Measurements from ENCODE around the gene RNF113B. TPM values are rescaled to one million over a fixed set of nuclear protein-coding genes. Genes with fewer than 3 reads are reported as not detected.

RNF113B gene
- total and polyA plus RNA-seq, 2 of the 4 experiments (the other 2 are of a cell fraction) = not detected

DNA sequence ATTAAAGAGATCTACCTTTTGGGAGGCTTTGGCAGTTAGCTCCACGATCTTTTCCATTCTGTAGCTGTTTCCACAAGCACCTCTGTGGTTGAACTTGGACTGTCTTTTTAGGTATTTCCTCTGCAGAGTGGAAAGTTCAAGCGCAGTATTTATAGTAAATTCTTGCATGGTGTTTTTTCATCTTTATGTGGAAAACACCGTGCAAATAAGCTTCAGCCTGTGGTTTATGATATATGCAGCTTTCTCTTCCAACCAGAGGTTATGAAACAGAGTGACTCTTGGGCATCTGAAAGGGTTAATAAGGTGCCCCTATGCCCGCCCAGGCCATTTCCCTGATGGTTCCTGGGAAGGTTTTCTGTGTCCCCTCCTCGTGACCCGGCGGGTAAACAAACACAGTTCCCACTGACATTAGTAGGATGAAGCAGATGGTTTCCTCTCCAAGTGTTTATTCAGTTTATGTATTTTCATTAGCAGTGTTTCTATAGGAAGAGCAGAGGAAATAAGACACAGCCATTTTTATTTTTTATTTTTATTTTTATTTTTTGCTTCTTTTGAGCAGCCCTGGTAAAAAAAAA is 39.7 kb upstream of the RNF113B start:
- H3K14ac ChIP-seq (replicated peaks; ENCODE audit: low read depth, low read length) = peak overlapping the region; percentile 12; the same call in 1 of the 2 replicates
- peaks cover 12% of the 10 kb centered on the region for H4K20me1 ChIP-seq (ENCODE audit: insufficient read depth, low read length)
- ChIA-PET CTCF (no interaction called here), POLR2A (ENCODE audit: unreplicated experiment) (no interaction called here)
- H2BK5ac ChIP-seq (ENCODE audit: low read depth, low read length, poor library complexity, severe bottlenecking) = peak overlapping the region; percentile 76
- H3K79me1 ChIP-seq (ENCODE audit: low read depth in 1 of 2, low read length in 2 of 2) = peaks cover 47 to 94% of the 10 kb centered on the region in 2 experiments
- no peak overlapping the region for H3K4me3 ChIP-seq (ENCODE audit: insufficient read depth, low read depth, low read length)
- no peak overlapping the region for H2AK9ac ChIP-seq (replicated peaks; ENCODE audit: low read depth, low read length, poor library complexity)
- no peaks in the 10 kb centered on the region for H3K27me3 ChIP-seq (ENCODE audit: control insufficient read depth, insufficient read depth, low read length)
- dilution Hi-C loops (cut with HindIII; ENCODE audit: low sequenced_read_pairs, unreplicated experiment) = no loop called here
- peak overlapping the region; percentile 23; the same call in 1 of the 2 replicates for H3K4me2 ChIP-seq (ENCODE audit: low read depth, low read length)
- H3K23ac ChIP-seq (ENCODE audit: low read depth, low read length) = peak overlapping the region; percentile 79; the same call in 1 of the 2 replicates
- H3K56ac ChIP-seq (ENCODE audit: extremely low read depth, insufficient read depth, low read length) = peak overlapping the region; percentile 34; the same call in 1 of the 2 replicates
- no CpG with 5 or more reads among the region's 7 CpGs for WGBS, 2 experiments (ENCODE audit: extremely low coverage in 2 of 2, insufficient read length in 1 of 2)
- in situ Hi-C loops (cut with MboI; ENCODE audit: low sequenced_read_pairs) = loop anchor here (5.0 kb wide), 1 partner anchor 44 kb away; no protein-coding TSS in a partner anchor
- DNase-seq (peak; percentile 17), ATAC-seq (ENCODE audit: low read depth) (no peak)
- peaks cover 39% of the 10 kb centered on the region for H3K9me1 ChIP-seq (ENCODE audit: insufficient read depth, low read length)
- peak overlapping the region; percentile 11; the same call in 1 of the 2 replicates for H2AK5ac ChIP-seq (ENCODE audit: low read depth, low read length)
- H3K27ac ChIP-seq (ENCODE audit: insufficient read depth, low read length) = peak overlapping the region; percentile 68; the same call in 1 of the 2 replicates
- no peak for TF ChIP-seq RFX5 (IDR thresholded peaks at IDR 0.05; ENCODE audit: low read depth, low read length)
- no peak for TF ChIP-seq USF2 (IDR thresholded peaks at IDR 0.05; ENCODE audit: low read depth, low read length)
- TF ChIP-seq MXI1 (IDR thresholded peaks at IDR 0.05; ENCODE audit: borderline replicate concordance, low read depth, low read length) = no peak
- TF ChIP-seq MAZ (IDR thresholded peaks at IDR 0.05; ENCODE audit: borderline replicate concordance, low read depth, low read length) = no peak
- no peak for TF ChIP-seq CHD1 (IDR thresholded peaks at IDR 0.05; ENCODE audit: low read depth, low read length)
- TF ChIP-seq BHLHE40 (IDR thresholded peaks at IDR 0.05; ENCODE audit: low read depth, low read length) = no peak
- no peak for TF ChIP-seq SMC3 (IDR thresholded peaks at IDR 0.05; ENCODE audit: low read depth, low read length)
- no peak for TF ChIP-seq ELK1 (IDR thresholded peaks at IDR 0.05; ENCODE audit: borderline replicate concordance, low read depth, low read length)
- peak overlapping the region; percentile 29; the same call in 2 of the 3 replicates for H2BK15ac ChIP-seq (ENCODE audit: low read depth, low read length)
- peak overlapping the region; percentile 34; the same call in 1 of the 2 replicates for H4K5ac ChIP-seq (ENCODE audit: low read depth, low read length)
- intact Hi-C loops (cut with micrococcal nuclease) = no loop called here
- H3K36me3 ChIP-seq (ENCODE audit: control insufficient read depth, insufficient read depth, low read length) = peaks cover 18% of the 10 kb centered on the region
- no peak overlapping the region for H3K9ac ChIP-seq (ENCODE audit: low read depth, low read length)
- peaks cover 47% of the 10 kb centered on the region for H3K4me1 ChIP-seq (ENCODE audit: control insufficient read depth, insufficient read depth, low read length)
- no peak overlapping the region for H2AFZ ChIP-seq (replicated peaks; ENCODE audit: low read length, poor library complexity)
- peak overlapping the region; percentile 90 for H2BK120ac ChIP-seq (ENCODE audit: low read depth, low read length)
- no peaks in the 10 kb centered on the region for H3K9me3 ChIP-seq (ENCODE audit: control insufficient read depth, insufficient read depth, low read length)
- BruUV-seq (replicated peaks) = no TSS peak
- H3K18ac ChIP-seq (ENCODE audit: low read depth, low read length) = peak overlapping the region; percentile 71
- peak overlapping the region; percentile 91 for H3K4ac ChIP-seq (ENCODE audit: low read depth, low read length)
- H2BK20ac ChIP-seq (ENCODE audit: low read depth, low read length) = peak overlapping the region; percentile 40; the same call in 1 of the 2 replicates
- peak overlapping the region; percentile 12 to 73; a peak in 3 of 4 replicates for H4K8ac ChIP-seq (ENCODE audit: low read depth in 2 of 2, low read length in 2 of 2)
- peak overlapping the region; percentile 65; the same call in 1 of the 2 replicates for H4K91ac ChIP-seq (ENCODE audit: insufficient read depth, low read depth, low read length)
